Endothelial cell of umbilical vein (primary cell): Measurements from ENCODE around the gene RRP1B. TPM values are rescaled to one million over a fixed set of nuclear protein-coding genes. Genes with fewer than 3 reads are reported as not detected.

Experiments
- BruUV-seq: library from RNA; stranded (reverse); fragments of 400-500 nt; replicated peaks from 2 replicates; lab custom pipeline; 2021; lab: Mats Ljungman, UMichigan
- CTCF ChIA-PET: fragments of 300-600, 350-600 bp; sonication (Branson Sonifier 250); formaldehyde crosslinking; loops from one replicate; lab custom pipeline; 2021; ENCODE audit warnings: antibody characterized with exemption, inconsistent platforms; lab: Charles Lee
- POLR2A ChIA-PET: fragments of 300-600, 350-600 bp; sonication (Branson Sonifier 250); formaldehyde crosslinking; loops from one replicate; lab custom pipeline; 2021; ENCODE audit warnings: antibody characterized with exemption, inconsistent platforms; lab: Charles Lee
- DNase-seq: peaks from one replicate; pipeline ENCODE4 v3.0.0-alpha.2; 2011; ENCODE audit warnings: low read depth, low spot score
- FAIRE-seq: peaks from 2 replicates; lab custom pipeline; 2011; peaks lifted over from hg19 to GRCh38; lab: Jason Lieb, UNC
- H2AFZ ChIP-seq: 2 replicates; pipeline ENCODE4 v1.6.0; 2012; ENCODE audit warnings: low read depth, low read length, control low read depth, inconsistent platforms
- H3K27ac ChIP-seq: 2 replicates; pipeline ENCODE4 v1.5.1; 2011; ENCODE audit warnings: low read depth, mild to moderate bottlenecking, control low read depth, low read length, moderate library complexity; ENCODE audit not compliant: insufficient read depth
- H3K27me3 ChIP-seq, 2 experiments: 2 replicates each; pipeline versions ENCODE4 v1.6.0 to v1.6.1; 2011; ENCODE audit warnings: low read length in 2 of 2, mixed read lengths in 1 of 2; ENCODE audit not compliant: control insufficient read depth in 2 of 2, insufficient read depth in 2 of 2
- H3K36me3 ChIP-seq, 2 experiments: 2 replicates in 1 of 2; 3 replicates in 1 of 2; pipeline ENCODE4 v1.5.1; 2011; ENCODE audit warnings: low read length in 2 of 2, mild to moderate bottlenecking in 1 of 2, moderate library complexity in 1 of 2; ENCODE audit not compliant: control insufficient read depth in 2 of 2, insufficient read depth in 2 of 2; ENCODE audit errors: extremely low read depth in 1 of 2
- H3K4me1 ChIP-seq: 3 replicates; pipeline ENCODE4 v1.5.1; 2011; ENCODE audit warnings: mild to moderate bottlenecking, low read length; ENCODE audit not compliant: control insufficient read depth, insufficient read depth; ENCODE audit errors: extremely low read depth
- H3K4me2 ChIP-seq: 2 replicates; pipeline ENCODE4 v1.6.1; 2011; ENCODE audit warnings: low read length, control low read depth, mixed read lengths; ENCODE audit not compliant: insufficient read depth
- H3K4me3 ChIP-seq, 3 experiments: fragments of 200-600 bp in 1 of 3; sonication (generic), shearing (Covaris generic) in 1 of 3; replicated peaks in 1 of 3; 2 replicates each; pipeline ENCODE4 v1.5.1; 2011 to 2016; ENCODE audit warnings: control low read depth in 3 of 3, low read length in 3 of 3, mild to moderate bottlenecking in 2 of 3, inconsistent platforms in 1 of 3, low read depth in 1 of 3, moderate library complexity in 1 of 3; ENCODE audit not compliant: insufficient read depth in 1 of 3
- H3K79me2 ChIP-seq: 2 replicates; pipeline ENCODE4 v1.6.0; 2012; ENCODE audit warnings: low read length, inconsistent platforms; ENCODE audit not compliant: control insufficient read depth, insufficient read depth
- H3K9ac ChIP-seq: replicated peaks from 2 replicates; pipeline ENCODE3; 2011; ENCODE audit warnings: low read length, control low read depth; ENCODE audit not compliant: insufficient read depth; ENCODE audit errors: extremely low read depth
- H3K9me1 ChIP-seq: replicated peaks from 3 replicates; pipeline ENCODE4 v1.6.0; 2011; ENCODE audit warnings: mild to moderate bottlenecking, low read length; ENCODE audit not compliant: control insufficient read depth, insufficient read depth; ENCODE audit errors: extremely low read depth
- H3K9me3 ChIP-seq: replicated peaks from 2 replicates; pipeline ENCODE4 v1.5.1; 2012; ENCODE audit warnings: low read length, inconsistent platforms; ENCODE audit not compliant: control insufficient read depth, insufficient read depth
- H4K20me1 ChIP-seq: replicated peaks from 2 replicates; pipeline ENCODE3; 2011; ENCODE audit warnings: mild to moderate bottlenecking, low read length; ENCODE audit not compliant: control insufficient read depth, insufficient read depth; ENCODE audit errors: extremely low read depth
- EZH2 ChIP-seq: IDR thresholded peaks from 2 replicates; pipeline ENCODE4 v1.6.1; 2012; ENCODE audit warnings: borderline replicate concordance, low read depth, mild to moderate bottlenecking, moderate library complexity, low read length, inconsistent platforms; ENCODE audit not compliant: severe bottlenecking
- FOS ChIP-seq: IDR thresholded peaks from 2 replicates; pipeline ENCODE4 v1.6.1; 2011; ENCODE audit warnings: mild to moderate bottlenecking, low read length, moderate library complexity, borderline replicate concordance; ENCODE audit not compliant: insufficient read depth
- GATA2 ChIP-seq: IDR thresholded peaks from 2 replicates; pipeline ENCODE4 v1.7.0; 2011; ENCODE audit warnings: low read depth, mild to moderate bottlenecking, moderate library complexity, mixed read lengths, low read length; ENCODE audit not compliant: insufficient read length, insufficient read depth
- JUN ChIP-seq: IDR thresholded peaks from 2 replicates; pipeline ENCODE4 v1.6.1; 2011; ENCODE audit warnings: borderline replicate concordance, low read depth; ENCODE audit not compliant: insufficient read length, insufficient read depth
- MYC ChIP-seq: IDR thresholded peaks from one replicate; pipeline ENCODE4 v1.6.1; 2011; ENCODE audit warnings: mild to moderate bottlenecking, low read depth, low read length
- POLR2AphosphoS5 ChIP-seq: IDR thresholded peaks from 2 replicates; pipeline ENCODE4 v1.6.1; 2012; ENCODE audit warnings: low read depth, mild to moderate bottlenecking, control low read depth, low read length, moderate library complexity; ENCODE audit not compliant: insufficient read depth
- dilution Hi-C: fragments of 300-500 bp; cut with MboI; formaldehyde crosslinking; loops from one replicate; pipeline ENCODE4 v1.15.0; 2019; ENCODE audit warnings: low sequenced_read_pairs; ENCODE audit not compliant: extremely low pct_ligation_motif_present
- intact Hi-C: fragments of 100-400 bp; cut with micrococcal nuclease; formaldehyde crosslinking; loops from one replicate; pipeline ENCODE4 v1.10.0; 2022
- polyA plus RNA-seq, 4 experiments: library from polyadenylated mRNA; depleted of rRNA in 3 of 4; stranded (reverse) in 3 of 4; unstranded in 1 of 4; fragments of >200 nt; gene quantifications; 2 replicates each; pipeline versions ENCODE4 v1.2.1 to v1.2.3, GENCODE V29; 2011 to 2012; ENCODE audit warnings: missing spikeins in 1 of 4
- total RNA-seq: library from RNA; stranded (reverse); gene quantifications from 2 replicates; pipeline ENCODE4 v1.2.3, GENCODE V29; 2021
- TF ChIP-seq, protein P1 (sequence below): IDR thresholded peaks from 2 replicates; pipeline ENCODE4 v1.6.1; 2011; ENCODE audit not compliant: insufficient read depth, insufficient read length

Gene RRP1B
- total and polyA plus RNA-seq, 2 donors (not counting 3 experiments of a cell fraction or from before 2014, with no cell fraction given): 13.0 to 39.9 TPM

DNA sequence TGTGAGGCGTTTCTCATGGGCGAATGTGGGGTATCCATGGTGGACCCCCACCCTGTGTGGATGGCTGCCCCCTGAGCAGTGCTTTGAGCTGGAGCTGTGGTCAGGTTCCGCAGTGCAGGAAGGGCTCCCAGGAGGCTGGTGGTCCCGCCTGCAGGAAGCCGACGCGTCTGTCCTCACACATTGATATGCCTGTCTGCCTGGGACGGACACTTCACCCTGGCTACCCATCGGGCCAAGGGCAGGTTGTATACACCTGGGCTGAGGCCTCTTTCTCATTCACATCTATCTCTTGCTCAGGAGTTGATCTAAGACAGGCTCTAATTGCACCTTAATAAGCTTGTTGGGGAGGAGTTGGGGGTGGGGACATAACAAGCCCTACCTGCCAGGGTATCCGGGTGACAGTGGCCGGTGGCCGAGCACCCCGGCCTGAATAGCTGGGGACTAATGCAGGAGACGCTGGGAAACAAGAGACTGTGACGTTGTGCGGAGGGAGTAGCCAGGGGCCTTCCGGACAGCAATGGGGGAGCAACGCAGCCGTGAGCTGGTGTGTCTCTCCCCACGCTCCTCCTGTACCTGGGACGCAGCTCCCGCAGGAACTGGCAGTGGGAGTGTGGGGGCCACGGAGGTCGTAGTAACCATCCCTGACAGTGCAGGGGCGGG, 81.3 kb downstream of the RRP1B start:
- H3K9me1 ChIP-seq: no peaks in the 10 kb centered on the region
- POLR2A ChIA-PET: no interaction called here
- CTCF ChIA-PET: interaction anchor here (0.8 to 1.2 kb wide), 2 partner anchors 12 to 235 kb away, joined by 3 to 7 read pairs; no protein-coding TSS in a partner anchor
- no peaks in the 10 kb centered on the region for H3K79me2 ChIP-seq
- H3K4me1 ChIP-seq: no peaks in the 10 kb centered on the region
- H3K27ac ChIP-seq: no peak overlapping the region
- no TSS peak for BruUV-seq
- no peaks in the 10 kb centered on the region for H3K27me3 ChIP-seq
- H3K9ac ChIP-seq: no peak overlapping the region
- intact Hi-C loops: no loop called here
- H3K9me3 ChIP-seq: no peaks in the 10 kb centered on the region
- no peak overlapping the region for H3K4me3 ChIP-seq
- dilution Hi-C loops: no loop called here
- H4K20me1 ChIP-seq: no peaks in the 10 kb centered on the region
- no peak overlapping the region for H2AFZ ChIP-seq
- H3K4me2 ChIP-seq: no peak overlapping the region
- TF ChIP-seq EZH2 (no peak), FOS (no peak), JUN (no peak), GATA2 (no peak), MYC (no peak), POLR2AphosphoS5 (no peak)
- TF ChIP-seq, protein P1, sequence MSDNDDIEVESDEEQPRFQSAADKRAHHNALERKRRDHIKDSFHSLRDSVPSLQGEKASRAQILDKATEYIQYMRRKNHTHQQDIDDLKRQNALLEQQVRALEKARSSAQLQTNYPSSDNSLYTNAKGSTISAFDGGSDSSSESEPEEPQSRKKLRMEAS: no peak
- peaks cover 0 to 5% of the 10 kb centered on the region in 2 experiments for H3K36me3 ChIP-seq
- DNase-seq: no peak
- FAIRE-seq: no peak
